Prostate gland (tissue), 2 donors: ENCODE results near the gene CALM3.

Experiments used
- CTCF ChIP-seq, 4 experiments: fragments of 200-600 bp in 2 of 4; fragments of 450-650 bp in 2 of 4; sonication (generic) in 2 of 4; IDR thresholded peaks; 1 replicate in 3 of 4; 2 replicates in 1 of 4; pipeline ENCODE4 v1.5.1; 2016 to 2019; ENCODE audit warnings: antibody characterized with exemption in 4 of 4, mild to moderate bottlenecking in 2 of 4, moderate library complexity in 2 of 4
- POLR2A ChIP-seq: fragments of 450-650 bp; IDR thresholded peaks from one replicate; pipeline ENCODE4 v1.6.1; 2016; ENCODE audit warnings: antibody characterized with exemption, mild to moderate bottlenecking

GRCh38 chr19:46637224-46637623 lies 36.1 kb downstream of the CALM3 start:
- TF ChIP-seq CTCF (IDR thresholded peaks at IDR 0.05) (no peak), POLR2A (no peak)
